Measurements from ENCODE around the gene TMEM88.

- no peak for TF ChIP-seq CTCF (IDR thresholded peaks at IDR 0.05)
- TF ChIP-seq POLR2A (IDR thresholded peaks at IDR 0.05): peak in 1 of 3 donors; percentile 23
Observed at GRCh38 chr17:7882629-7883028, 27.8 kb downstream of the TMEM88 start.
